Activated CD8-positive, alpha-beta memory T cell treated with anti-CD3 and anti-CD28 coated beads, Interleukin-2, amount 50 U/mL, for 1 hour (primary cell): Measurements from ENCODE around the gene MYRF.

Experiments used
- DNase-seq: peaks from one replicate; pipeline ENCODE4 v3.0.0-alpha.2; 2020; ENCODE audit errors: extremely low read depth

Gene MYRF

DNA sequence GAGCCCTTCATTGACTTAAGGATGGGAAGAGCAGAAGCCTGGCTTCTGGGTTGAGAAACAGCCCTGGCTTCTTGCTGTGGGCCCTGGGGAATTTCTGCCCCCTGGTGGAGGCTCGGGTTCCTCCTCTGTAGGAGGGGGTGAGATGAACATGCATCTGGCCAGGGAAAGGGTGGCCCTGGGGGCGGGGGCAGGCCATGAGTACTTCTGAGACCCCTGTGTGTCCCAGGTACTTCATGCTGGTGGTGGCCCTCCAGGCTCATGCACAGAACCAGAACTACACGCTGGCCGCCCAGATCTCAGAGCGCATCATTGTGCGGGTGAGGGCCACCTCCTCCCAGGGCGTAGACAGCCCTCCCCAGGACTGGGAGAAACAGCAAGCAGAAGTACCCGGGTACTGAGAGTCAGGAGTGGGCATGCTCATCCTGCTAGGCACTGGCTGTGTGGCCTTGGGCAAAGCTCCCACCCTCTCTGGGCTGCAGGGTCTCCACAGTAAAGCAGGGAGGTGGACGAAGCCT is 24.2 kb downstream of the MYRF start:
- no peak for DNase-seq

DNA sequence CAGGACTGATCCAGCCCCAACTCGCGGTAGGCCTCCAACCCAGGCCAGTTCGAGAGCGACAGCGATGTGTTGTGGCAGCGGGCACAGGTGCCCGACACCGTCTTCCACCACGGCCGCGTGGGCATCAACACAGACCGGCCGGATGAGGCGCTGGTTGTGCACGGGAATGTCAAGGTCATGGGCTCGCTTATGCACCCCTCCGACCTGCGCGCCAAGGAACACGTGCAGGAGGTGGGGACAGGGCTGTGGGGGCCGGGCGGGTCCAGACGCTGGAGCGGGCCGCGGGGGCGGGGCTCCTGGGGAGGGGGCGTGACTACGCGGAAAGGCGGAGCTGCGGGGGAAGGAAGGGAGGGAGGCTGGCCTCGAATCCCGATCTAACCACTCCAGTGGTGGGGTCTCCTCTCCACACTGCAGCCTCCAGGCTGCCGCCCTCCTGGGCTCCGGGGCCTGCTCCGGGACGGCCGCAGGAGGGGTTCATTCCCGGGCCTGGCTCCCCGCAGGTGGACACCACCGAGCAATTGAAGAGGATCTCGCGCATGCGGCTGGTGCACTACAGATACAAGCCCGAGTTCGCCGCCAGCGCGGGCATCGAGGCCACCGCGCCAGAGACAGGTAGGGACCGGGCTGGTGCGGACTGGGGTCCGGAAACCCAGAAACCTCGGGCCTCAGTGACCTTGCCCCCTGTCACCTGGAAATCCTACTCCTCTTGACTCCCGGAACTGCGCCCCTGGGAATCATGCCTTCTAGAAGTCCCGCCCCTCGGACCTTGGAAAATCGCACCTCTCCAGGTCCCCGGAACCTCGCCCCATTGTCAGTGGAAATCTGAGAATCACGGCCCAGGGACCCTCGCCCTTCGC is 25.0 kb downstream of the MYRF start:
- DNase-seq: no peak

DNA sequence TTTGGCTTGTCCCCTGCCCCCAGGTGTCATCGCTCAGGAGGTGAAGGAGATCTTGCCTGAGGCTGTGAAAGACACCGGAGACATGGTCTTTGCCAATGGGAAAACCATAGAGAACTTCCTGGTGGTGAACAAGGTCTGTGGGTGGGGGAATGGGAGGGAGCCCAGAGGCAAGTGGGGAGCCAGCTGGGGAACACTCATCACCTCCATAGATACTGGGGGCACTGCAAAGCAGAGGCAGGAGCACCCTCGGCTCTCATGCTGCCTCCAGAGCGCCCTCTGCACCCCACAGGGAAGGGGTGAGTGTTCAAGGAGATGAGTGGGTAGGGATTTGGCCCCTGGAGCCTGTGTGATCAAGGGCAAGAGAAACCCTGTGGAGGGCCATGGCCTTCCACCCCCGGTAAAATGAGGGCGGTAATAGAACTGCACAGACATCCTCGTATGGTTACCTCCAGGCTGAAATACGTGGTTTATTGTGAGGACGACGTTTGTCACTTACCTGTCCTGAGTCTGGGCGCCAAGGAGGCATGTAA is 26.0 kb downstream of the MYRF start:
- DNase-seq: no peak

DNA sequence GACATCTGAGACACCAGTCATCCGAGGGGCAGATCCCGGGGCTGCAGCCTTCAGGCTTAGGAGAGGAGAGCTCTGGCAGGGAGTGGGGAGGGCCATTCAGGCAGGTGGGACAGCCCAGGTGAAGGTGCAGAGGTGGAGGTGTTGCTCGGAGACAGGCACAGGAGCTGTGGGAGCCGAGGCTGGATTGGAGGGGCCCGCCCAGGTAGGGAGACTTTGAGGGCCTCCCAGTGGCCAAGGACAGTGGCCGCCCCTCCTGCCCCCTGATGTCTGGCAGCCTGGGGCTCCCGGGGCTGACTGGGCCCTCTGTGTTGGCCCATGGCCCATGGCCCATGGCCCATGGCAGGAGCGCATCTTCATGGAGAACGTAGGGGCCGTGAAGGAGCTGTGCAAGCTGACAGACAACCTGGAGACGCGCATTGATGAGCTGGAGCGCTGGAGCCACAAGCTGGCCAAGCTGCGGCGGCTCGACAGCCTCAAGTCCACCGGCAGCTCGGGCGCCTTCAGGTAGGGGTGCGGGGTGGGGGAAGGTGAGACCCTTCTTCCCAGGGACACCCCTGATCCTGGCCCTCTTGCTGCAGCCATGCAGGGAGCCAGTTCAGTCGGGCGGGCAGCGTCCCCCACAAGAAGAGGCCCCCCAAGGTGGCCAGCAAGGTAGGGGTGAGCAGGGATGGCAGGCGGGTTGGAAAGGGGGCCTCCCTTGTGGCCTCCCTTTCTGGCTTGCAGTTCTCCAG is 26.6 kb downstream of the MYRF start:
- DNase-seq: no peak

DNA sequence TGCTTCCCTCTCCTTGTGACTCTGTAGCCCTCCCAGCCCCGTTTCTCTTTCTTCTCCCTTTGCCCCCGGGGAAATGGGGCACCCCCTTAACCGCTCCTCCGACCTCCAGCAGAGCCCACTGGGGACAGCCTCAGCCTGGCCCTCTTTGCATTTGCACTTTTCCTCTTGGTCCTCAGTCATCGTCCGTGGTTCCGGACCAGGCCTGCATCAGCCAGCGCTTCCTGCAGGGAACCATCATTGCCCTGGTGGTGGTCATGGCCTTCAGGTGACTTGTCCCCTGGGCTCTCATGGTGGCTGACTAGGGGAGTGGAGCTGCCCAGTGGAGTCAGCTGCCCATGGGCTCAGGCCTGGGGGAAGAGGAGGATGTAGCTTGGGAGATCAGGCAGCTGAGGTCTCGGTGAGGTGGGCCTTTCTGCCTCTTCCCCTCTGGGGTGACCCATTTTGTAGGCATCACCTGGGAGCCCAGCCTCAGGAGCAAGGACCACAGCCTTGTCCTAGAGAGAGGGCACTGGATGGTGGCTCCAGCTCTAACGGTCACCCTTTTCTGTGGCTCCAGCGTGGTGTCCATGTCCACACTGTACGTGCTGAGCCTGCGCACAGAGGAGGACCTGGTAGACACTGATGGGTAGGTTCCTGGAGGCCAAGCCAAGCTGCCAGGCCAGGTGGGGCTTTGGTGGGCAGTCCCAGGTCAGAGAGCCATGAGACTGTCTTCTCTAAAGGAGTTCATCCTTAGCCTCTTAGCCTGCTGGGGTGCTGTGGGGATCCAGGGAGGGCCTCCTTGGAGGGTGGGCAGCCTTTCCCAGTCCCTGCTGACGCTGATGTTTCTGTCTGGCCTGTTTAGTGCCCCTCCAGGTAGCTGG is 27.5 kb downstream of the MYRF start:
- DNase-seq: no peak

DNA sequence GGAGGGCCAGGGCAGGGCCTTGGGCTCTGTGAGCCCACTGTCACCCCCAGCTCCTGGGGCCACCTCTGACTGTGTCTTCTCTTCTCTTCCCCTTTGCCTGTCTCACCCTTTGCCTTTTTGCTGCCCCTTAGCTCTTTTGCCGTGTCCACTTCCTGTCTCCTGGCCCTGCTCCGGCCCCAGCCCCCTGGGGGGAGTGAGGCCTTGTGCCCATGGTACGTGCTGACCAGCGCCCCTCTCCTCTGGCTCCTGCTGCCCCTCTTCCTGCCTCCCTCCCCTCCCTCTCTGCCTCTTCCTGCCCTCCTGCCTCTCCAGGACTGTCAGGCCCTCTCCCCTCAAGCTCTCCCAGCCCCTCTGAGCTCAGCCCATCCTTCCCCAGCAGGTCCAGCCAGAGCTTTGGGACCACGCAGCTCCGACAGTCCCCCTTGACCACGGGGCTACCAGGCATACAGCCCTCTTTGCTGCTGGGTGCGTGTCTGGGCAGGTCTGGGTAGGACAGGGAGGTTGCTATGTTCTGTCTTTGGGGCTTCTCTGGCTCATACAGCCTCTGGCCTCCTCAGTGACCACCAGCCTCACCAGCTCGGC is 28.2 kb downstream of the MYRF start:
- DNase-seq: no peak

DNA sequence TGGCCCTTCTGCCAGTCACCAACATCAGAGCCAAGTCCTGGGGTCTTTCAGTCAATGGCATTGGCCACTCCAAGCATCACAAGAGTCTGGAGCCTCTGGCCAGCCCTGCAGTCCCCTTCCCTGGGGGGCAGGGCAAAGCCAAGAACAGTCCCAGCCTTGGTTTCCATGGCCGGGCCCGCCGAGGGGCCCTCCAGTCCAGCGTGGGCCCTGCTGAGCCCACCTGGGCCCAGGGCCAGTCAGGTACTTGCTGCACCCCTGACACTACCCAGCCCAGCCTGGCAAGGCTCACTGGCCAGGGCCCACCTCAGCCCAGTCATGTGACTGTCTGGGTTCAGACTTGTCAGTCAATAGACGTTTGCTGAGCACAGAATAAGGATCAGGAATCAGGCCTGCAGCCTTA is 29.1 kb downstream of the MYRF start:
- no peak for DNase-seq

DNA sequence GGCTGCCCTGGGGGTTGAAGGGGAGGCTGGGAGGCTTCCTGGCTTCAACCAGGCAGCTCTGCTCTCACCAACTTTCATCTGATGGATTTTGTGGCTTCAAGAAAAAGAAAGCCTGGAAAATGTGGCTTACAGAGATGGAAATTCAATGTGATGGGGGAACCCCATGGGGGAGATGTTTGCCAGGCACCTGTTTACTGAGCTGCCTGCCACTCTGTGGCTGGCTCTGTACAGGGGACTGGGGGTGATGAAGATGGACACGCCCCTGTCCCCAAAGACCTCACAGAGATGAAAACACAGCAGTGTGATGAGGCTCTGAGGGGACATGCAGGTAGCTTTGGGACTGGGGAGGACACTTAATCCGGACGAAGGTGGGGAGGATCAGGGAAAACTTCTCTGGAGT is 29.9 kb downstream of the MYRF start:
- DNase-seq: no peak

DNA sequence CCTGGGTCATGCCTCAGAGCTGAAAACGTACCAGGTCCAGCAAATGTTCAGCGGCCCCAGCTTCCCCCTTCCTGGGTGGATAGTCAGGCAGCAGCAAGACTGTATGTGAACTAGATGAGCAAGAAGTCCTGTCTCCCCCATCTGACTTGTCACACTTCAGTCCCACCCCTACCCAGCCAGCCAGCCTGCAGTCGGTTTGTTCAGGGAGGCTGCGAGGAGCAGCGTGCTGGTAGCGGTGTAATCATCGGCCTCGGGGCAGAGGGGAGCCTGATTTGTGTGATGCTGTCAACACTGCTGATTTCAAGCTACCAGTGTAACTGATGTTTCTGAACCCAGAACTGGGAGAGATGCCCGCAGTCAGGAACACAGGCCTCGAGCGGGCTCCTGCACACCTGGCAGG is 30.4 kb downstream of the MYRF start:
- DNase-seq: no peak

DNA sequence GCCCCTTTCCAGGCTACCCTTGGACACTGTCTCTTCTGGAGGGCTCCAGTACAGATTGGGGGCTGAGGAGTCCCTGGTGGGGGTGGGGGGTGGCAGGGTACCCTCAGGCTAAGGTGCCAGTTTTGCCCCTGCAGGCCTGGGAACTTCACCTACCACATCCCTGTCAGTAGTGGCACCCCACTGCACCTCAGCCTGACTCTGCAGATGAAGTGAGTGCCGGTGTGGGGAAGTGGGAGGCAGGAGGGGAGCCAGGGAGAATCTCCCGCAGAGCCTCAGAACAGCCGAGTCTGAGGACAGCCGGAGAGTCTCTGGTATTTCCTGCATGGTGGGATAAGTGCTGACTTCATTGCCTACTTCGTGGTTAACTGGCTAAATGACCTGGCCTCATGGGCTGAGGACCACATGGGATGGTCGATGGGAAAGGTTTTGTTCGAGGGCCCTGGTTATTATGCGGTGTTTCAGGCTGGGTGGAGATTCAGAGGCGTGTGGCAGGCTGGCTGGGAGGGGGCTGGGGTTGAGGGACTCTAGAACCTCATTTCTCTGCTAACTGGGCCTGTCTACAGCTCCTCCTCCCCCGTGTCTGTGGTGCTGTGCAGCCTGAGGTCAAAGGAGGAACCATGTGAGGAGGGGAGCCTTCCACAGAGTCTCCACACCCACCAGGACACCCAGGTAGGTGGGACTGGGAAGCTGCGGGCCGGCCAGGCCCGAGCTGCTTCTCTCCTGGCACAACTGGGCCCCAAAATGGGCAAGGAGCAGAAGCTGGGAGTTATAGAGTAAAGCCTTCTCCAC is 31.5 kb downstream of the MYRF start:
- no peak for DNase-seq

DNA sequence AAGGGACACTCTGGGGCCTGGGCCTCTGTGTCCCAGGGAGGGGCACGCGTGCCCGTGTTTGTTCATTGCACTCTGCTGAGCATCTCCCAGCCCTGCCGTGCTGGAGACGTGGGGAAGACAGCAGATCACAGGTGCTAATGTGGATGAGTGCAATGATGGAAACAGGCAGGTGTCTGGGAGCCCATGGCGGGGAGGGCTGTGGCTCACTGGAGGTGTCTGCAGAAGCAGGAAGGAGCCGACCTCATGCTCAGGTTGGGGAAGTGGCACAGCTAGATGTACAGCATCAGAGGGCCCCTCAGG is 32.0 kb downstream of the MYRF start:
- no peak for DNase-seq

DNA sequence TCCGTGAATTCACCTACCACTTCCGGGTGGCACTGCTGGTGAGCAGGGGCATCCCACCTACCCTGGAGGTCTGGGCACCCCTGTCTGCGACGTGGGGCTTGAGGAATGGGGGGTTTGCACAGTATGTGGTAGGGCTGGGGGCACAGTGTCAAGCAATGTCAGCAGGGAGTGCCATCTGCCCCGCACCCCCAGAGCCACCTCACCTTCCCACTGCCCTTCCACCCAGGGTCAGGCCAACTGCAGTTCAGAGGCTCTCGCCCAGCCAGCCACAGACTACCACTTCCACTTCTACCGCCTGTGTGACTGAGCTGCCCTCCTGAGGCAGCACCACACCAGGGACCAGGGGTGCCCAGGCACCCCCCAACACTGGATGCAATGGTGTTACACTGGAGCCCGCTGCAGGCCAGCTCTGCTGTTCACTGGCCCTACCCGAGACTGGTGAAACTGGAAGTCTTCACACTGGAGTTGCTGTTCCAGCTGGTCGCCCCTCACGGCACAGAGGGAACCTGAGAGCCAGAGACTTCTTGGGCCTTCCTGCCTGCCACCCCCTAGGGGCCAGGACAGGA is 33.5 kb downstream of the MYRF start:
- no peak for DNase-seq

DNA sequence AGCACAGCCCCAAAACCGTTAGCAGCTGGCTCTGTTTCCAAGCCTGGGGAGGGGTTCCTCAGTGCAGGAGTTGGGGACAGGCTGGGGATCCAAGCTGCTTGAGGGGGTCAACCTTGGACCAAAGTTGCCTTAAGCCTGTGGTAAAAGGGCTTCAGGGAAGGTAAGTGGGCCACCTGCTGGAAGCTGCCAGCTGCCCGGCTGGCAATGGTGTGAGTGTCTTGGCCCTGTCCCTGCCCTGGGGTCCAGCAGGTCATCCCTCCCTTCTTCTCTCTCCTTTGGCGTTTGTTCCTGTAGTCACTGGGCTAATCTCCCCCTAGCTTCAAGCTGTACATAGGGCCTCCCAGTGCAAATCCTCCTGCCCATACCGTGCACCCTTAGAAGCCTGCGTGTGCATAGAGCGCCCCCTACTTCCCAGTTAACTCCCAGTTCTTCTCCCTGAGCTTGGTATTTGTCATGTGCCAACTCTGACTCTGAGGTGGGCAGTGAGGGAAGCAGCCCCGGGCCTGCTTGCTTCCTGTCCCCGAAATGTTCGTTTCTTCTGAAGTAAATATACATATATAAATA is 35.6 kb downstream of the MYRF start:
- no peak for DNase-seq

DNA sequence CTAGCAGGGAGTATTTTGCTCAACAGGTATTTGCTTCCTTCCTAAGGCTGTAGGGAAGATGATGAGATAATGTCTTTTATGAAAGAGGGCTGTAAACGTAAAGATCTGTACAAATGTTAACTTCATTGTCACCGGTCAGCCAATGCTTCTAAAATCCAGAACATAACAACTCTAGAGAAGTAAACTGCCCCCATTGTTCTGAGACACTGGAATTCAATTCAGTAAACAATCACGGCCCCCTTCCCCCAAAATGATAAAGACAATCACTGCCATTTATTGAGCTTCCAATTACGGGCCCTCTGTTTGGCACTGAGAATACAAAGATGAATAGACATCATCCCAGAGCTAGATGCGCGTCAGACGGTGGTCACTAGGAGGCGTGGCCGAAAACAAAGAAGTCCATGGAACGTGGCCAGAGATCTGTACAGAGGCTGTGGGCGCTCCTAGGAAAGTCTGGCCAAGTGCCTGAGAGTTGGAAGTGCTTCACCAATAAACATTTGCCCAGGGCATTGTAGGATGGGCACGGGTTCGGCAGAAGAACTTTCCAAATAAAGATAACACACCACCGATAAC is 39.4 kb downstream of the MYRF start:
- no peak for DNase-seq

DNA sequence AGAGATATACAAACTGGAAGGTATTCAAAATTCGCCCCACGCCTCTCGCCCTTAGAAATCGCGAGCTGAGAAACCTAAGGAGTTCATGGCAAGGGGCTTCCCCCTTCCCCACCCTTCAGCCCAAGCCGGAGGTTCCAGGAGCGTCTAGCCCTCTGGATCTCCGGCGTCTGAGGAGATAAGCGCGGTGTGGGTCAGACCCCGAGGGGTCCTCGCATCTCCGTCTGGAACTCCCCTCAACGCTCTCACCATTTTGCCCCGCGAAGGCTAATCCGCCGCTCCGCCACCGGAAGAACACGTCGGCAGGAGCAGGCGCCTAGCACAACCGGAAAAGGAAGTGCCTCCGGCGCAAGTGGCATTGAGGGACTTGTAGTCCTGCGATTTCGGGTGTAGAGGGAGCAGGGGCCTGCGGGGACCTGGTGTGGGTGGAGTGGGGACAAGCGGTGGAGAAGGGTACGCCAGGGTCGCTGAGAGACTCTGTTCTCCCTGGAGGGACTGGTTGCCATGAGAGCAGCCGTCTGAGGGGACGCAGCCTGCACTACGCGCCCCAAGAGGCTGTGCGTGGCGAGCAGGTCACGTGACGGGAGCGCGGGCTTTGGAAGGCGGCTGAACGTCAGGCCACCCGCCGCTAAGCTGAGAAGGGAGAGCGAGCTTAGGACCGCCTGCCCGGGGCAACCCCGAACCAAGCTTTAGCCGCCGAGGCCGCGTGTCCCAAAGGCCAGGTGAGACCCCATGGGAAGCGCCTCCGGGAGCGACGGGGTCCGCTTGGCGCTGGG is 40.1 kb downstream of the MYRF start, which contains the start of the genes FEN1 and TMEM258:
Gene FEN1, plus strand, starts transcription at position 602 of the 773 bp plus-strand sequence. CDS start 2,451 bp downstream, outside the sequence.
Gene TMEM258, minus strand, starts transcription at position 290 of the 773 bp plus-strand sequence. Its CDS starts 41 bp downstream, at position 249.
- DNase-seq: peak; percentile 59

DNA sequence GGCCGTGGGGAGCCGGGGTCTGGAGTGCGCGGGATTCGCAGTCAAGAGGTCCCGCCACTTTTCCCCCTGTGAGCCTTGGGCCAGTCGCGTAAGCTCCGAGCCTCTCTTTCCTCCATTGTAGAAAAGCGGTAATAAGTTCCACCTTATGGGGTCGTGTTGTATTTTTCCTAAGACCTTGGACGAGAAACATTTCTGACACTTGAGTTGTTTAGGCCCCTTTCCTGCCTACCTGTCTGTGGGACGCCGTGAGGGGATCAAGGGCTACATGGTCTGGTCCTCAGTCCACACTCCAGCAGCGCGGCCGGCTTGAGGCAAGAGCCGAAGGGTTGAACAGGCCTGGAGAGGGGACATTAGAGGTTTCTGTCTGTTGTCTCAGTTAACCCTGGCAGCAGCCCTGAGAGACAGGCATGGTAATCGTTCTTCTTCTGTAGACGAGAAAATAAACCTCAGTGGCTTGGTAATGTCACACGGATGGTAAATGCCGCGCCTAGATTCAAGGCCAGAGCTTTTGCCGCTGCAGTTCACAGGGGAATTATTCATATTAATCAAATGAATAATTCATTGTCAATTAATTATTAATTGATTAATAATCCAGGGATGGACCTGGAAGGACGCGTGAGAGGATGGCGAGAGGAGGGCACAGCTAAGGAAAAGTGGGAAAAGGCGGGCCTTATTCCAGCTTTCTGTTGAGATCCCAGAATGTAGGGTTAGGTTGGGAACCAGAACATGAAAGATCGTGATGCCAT is 40.8 kb downstream of the MYRF start:
- no peak for DNase-seq

DNA sequence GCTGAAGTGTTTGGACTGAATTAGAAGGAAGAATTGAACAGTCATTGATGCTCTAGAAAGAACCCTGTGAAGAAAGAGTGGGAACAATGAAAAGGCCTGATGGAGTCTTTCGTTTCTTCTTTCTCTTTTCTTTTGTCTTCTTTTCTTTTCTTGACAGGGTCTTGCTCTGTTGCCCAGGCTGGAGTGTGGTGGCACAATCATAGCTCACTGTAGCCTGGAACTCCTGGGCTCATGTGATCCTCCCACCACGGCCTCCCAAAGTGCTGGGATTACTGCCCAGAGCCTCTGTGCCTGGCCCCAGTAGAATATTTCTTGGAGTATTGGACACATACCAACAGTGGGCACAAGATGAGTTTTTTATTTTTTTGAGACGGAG is 41.4 kb downstream of the MYRF start:
- no peak for DNase-seq

DNA sequence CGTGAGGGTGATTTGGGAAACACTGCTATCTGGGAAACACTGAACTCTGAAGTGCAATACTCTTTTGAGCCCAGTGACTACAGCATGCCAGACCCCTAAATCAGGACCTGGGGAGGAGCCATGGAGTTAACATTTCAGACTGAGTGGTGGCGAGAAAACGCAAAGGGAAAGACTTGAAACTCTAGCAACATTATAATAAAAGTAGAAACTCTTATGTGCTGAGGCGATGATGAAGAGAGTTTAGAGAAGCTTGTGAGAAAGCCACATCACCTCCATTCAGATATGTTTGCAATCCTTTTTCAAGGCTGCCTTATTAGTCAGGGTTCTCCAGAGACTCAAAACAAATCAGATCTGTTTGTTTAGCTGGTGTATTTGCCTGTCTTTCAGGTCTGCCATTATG is 42.1 kb downstream of the MYRF start:
- DNase-seq: no peak
